DOHH2 (cell line): ENCODE measurements around the gene DDX1.

Source experiments
- H3F3A ChIP-seq: fragments of 200-600 bp; sonication (generic), shearing (Covaris generic); 2 replicates; pipeline ENCODE4 v1.6.0; 2016; ENCODE audit warnings: antibody characterized with exemption, mild to moderate bottlenecking; ENCODE audit not compliant: control insufficient read depth, insufficient read depth
- H3K27ac ChIP-seq: fragments of 200-600 bp; sonication (generic); 2 replicates; pipeline ENCODE4 v1.5.1; 2014; ENCODE audit warnings: low read depth, mild to moderate bottlenecking, low read length, moderate library complexity
- H3K27me3 ChIP-seq: fragments of 200-600 bp; sonication (generic); 2 replicates; pipeline ENCODE4 v1.6.1; 2014; ENCODE audit warnings: mild to moderate bottlenecking, low read length, mixed read lengths; ENCODE audit not compliant: control insufficient read depth
- H3K36me3 ChIP-seq: fragments of 200-600 bp; sonication (generic); 2 replicates; pipeline ENCODE4 v1.6.1; 2014; ENCODE audit warnings: mild to moderate bottlenecking, low read length, moderate library complexity, mixed read lengths; ENCODE audit not compliant: control insufficient read depth
- H3K4me1 ChIP-seq: fragments of 200-600 bp; sonication (generic); 2 replicates; pipeline ENCODE4 v1.6.1; 2014; ENCODE audit warnings: mild to moderate bottlenecking, low read length, mixed read lengths; ENCODE audit not compliant: control insufficient read depth
- H3K4me2 ChIP-seq: fragments of 200-600 bp; sonication (generic); 2 replicates; pipeline ENCODE4 v1.6.0; 2014; ENCODE audit warnings: mild to moderate bottlenecking, low read length, moderate library complexity
- H3K4me3 ChIP-seq: fragments of 200-600 bp; sonication (generic); 2 replicates; pipeline ENCODE4 v1.5.1; 2014; ENCODE audit warnings: mild to moderate bottlenecking, low read length, mixed read lengths
- H3K79me2 ChIP-seq: fragments of 200-600 bp; sonication (generic); 2 replicates; pipeline ENCODE4 v1.6.1; 2014; ENCODE audit warnings: mild to moderate bottlenecking, low read length, mixed read lengths; ENCODE audit not compliant: control insufficient read depth
- H3K9me2 ChIP-seq: fragments of 200-600 bp; sonication (generic); replicated peaks from 2 replicates; pipeline ENCODE4 v1.6.1; 2014; ENCODE audit warnings: mild to moderate bottlenecking, low read length, mixed read lengths; ENCODE audit not compliant: control insufficient read depth
- H3K9me3 ChIP-seq: fragments of 200-600 bp; sonication (generic); 2 replicates; pipeline ENCODE4 v1.6.1; 2014; ENCODE audit warnings: antibody characterized with exemption, low read length, mixed read lengths; ENCODE audit not compliant: control insufficient read depth, insufficient read depth
- H4K20me1 ChIP-seq: fragments of 200-600 bp; sonication (generic); 2 replicates; pipeline ENCODE4 v1.6.0; 2014; ENCODE audit warnings: low read depth, mild to moderate bottlenecking, antibody characterized with exemption, low read length, moderate library complexity; ENCODE audit not compliant: control insufficient read depth, insufficient read depth
- EZH2phosphoT487 ChIP-seq: fragments of 200-600 bp; sonication (generic); IDR thresholded peaks from 2 replicates; pipeline ENCODE4 v1.6.1; 2017; ENCODE audit warnings: borderline replicate concordance, mild to moderate bottlenecking, antibody characterized with exemption, low read length, moderate library complexity, mixed read lengths
- TF ChIP-seq, protein P1 (sequence below): fragments of 200-600 bp; sonication (generic); IDR thresholded peaks from one replicate; pipeline ENCODE4 v1.5.1; 2014; ENCODE audit warnings: antibody characterized with exemption, mild to moderate bottlenecking, low read depth, low read length; ENCODE audit not compliant: poor library complexity, severe bottlenecking

Gene DDX1

GRCh38 chr2:15554525-15555218 lies 37.0 kb upstream of the DDX1 start:
- TF ChIP-seq, protein P1, sequence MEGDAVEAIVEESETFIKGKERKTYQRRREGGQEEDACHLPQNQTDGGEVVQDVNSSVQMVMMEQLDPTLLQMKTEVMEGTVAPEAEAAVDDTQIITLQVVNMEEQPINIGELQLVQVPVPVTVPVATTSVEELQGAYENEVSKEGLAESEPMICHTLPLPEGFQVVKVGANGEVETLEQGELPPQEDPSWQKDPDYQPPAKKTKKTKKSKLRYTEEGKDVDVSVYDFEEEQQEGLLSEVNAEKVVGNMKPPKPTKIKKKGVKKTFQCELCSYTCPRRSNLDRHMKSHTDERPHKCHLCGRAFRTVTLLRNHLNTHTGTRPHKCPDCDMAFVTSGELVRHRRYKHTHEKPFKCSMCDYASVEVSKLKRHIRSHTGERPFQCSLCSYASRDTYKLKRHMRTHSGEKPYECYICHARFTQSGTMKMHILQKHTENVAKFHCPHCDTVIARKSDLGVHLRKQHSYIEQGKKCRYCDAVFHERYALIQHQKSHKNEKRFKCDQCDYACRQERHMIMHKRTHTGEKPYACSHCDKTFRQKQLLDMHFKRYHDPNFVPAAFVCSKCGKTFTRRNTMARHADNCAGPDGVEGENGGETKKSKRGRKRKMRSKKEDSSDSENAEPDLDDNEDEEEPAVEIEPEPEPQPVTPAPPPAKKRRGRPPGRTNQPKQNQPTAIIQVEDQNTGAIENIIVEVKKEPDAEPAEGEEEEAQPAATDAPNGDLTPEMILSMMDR = no peak
- TF ChIP-seq EZH2phosphoT487 = no peak
- Histone ChIP-seq H3K79me2 (peaks cover 17% of the 10 kb centered on the region), H3K4me2 (no peak overlapping the region), H3K9me2 (no peaks in the 10 kb centered on the region), H3K4me1 (peaks cover 9% of the 10 kb centered on the region), H3K9me3 (no peaks in the 10 kb centered on the region), H3K36me3 (peaks cover 4% of the 10 kb centered on the region; the same call in 1 of the 2 replicates), H4K20me1 (no peaks in the 10 kb centered on the region), H3K27me3 (no peaks in the 10 kb centered on the region), H3F3A (no peaks in the 10 kb centered on the region), H3K4me3 (no peak overlapping the region), H3K27ac (no peak overlapping the region)

GRCh38 chr2:15555760-15556193 lies 35.9 kb upstream of the DDX1 start:
- Histone ChIP-seq H4K20me1 (no peaks in the 10 kb centered on the region), H3K27ac (no peak overlapping the region), H3K4me1 (peaks cover 12% of the 10 kb centered on the region), H3K36me3 (peaks cover 4% of the 10 kb centered on the region; the same call in 1 of the 2 replicates), H3K79me2 (peaks cover 29% of the 10 kb centered on the region), H3K4me3 (no peak overlapping the region), H3K4me2 (no peak overlapping the region), H3K9me3 (no peaks in the 10 kb centered on the region), H3K9me2 (no peaks in the 10 kb centered on the region), H3F3A (no peaks in the 10 kb centered on the region), H3K27me3 (no peaks in the 10 kb centered on the region)
- TF ChIP-seq, protein P1 = no peak
- TF ChIP-seq EZH2phosphoT487 = no peak

DNA sequence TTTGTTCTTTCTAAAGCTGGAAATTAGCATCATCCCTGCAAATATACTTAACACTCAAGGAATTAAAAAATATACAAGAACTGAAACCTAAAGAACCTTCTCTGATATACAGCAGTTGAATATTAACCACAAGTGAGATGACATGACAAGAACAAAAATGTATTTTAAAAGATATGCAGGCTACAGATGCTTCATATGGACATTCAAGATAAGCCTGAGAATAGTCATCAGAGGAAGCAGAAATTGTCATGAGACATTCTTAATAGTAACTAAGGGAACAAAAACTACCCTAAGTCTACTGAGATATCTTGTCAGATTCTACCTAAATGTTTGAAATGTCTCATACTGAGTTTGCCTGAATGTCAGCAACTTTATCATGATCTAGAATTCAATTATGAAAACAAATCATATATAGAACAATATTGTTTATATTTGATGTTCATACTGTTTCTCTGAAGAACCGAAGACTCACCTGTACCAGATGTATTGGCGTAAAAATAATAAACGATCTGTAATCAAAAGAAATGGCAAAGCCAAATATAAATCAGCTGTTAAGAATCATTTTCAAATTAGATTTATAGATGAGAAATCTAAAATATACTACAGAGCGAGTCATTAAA lies 35.2 kb upstream of the DDX1 start:
- H3K9me2 ChIP-seq = no peaks in the 10 kb centered on the region
- H3K4me2 ChIP-seq = no peak overlapping the region
- no peaks in the 10 kb centered on the region for H3K9me3 ChIP-seq
- no peaks in the 10 kb centered on the region for H3K27me3 ChIP-seq
- no peaks in the 10 kb centered on the region for H4K20me1 ChIP-seq
- no peak for TF ChIP-seq EZH2phosphoT487
- TF ChIP-seq, protein P1 = no peak
- no peak overlapping the region for H3K27ac ChIP-seq
- H3K79me2 ChIP-seq = peaks cover 32% of the 10 kb centered on the region
- H3F3A ChIP-seq = no peaks in the 10 kb centered on the region
- H3K36me3 ChIP-seq = peaks cover 4% of the 10 kb centered on the region; the same call in 1 of the 2 replicates
- H3K4me1 ChIP-seq = peaks cover 14% of the 10 kb centered on the region
- no peak overlapping the region for H3K4me3 ChIP-seq
